WTC11 (cell line): ENCODE measurements around the gene MYRF. TPM values are rescaled to one million over a fixed set of nuclear protein-coding genes. Genes with fewer than 3 reads are reported as not detected.

Experiments used
- AFF4 ChIP-seq: sonication (generic); formaldehyde crosslinking; IDR thresholded peaks from 2 replicates; pipeline ENCODE4 v1.8.1; 2023; ENCODE audit warnings: mild to moderate bottlenecking, missing genetic modification reagents, borderline replicate concordance
- E2F1 ChIP-seq: sonication (generic); formaldehyde crosslinking; IDR thresholded peaks from 2 replicates; pipeline ENCODE4 v1.8.0; 2022; ENCODE audit warnings: mild to moderate bottlenecking, missing genetic modification reagents
- FOXP4 ChIP-seq: sonication (generic); formaldehyde crosslinking; IDR thresholded peaks from 2 replicates; pipeline ENCODE4 v1.8.0; 2022; ENCODE audit warnings: mild to moderate bottlenecking, missing genetic modification reagents
- HMGA2 ChIP-seq: fragments of 250-450 bp; sonication (Bioruptor Pico); IDR thresholded peaks from 2 replicates; pipeline ENCODE4 v1.4.0; 2021; ENCODE audit warnings: mild to moderate bottlenecking, moderate library complexity
- IRF1 ChIP-seq: sonication (generic); formaldehyde crosslinking; IDR thresholded peaks from 2 replicates; pipeline ENCODE4 v1.8.0; 2023; ENCODE audit warnings: missing genetic modification reagents
- MLX ChIP-seq: sonication (generic); formaldehyde crosslinking; IDR thresholded peaks from 2 replicates; pipeline ENCODE4 v1.8.1; 2023; ENCODE audit warnings: mild to moderate bottlenecking, missing genetic modification reagents, moderate library complexity
- PRDM15 ChIP-seq: sonication (generic); formaldehyde crosslinking; IDR thresholded peaks from 2 replicates; pipeline ENCODE4 v1.8.0; 2022; ENCODE audit warnings: missing genetic modification reagents
- SOX15 ChIP-seq: fragments of 250-450 bp; sonication (Bioruptor Pico); IDR thresholded peaks from 2 replicates; pipeline ENCODE4 v1.9.0; 2021; ENCODE audit warnings: mild to moderate bottlenecking
- TEAD1 ChIP-seq: sonication (generic); formaldehyde crosslinking; IDR thresholded peaks from 2 replicates; pipeline ENCODE4 v1.8.0; 2022; ENCODE audit warnings: mild to moderate bottlenecking, missing genetic modification reagents
- USF1 ChIP-seq: sonication (generic); formaldehyde crosslinking; IDR thresholded peaks from 2 replicates; pipeline ENCODE4 v1.8.0; 2022; ENCODE audit warnings: mild to moderate bottlenecking, missing genetic modification reagents
- ZBTB43 ChIP-seq: sonication (generic); formaldehyde crosslinking; IDR thresholded peaks from 2 replicates; pipeline ENCODE4 v1.8.1; 2023; ENCODE audit warnings: mild to moderate bottlenecking, missing genetic modification reagents
- ZNF219 ChIP-seq: sonication (generic); formaldehyde crosslinking; IDR thresholded peaks from 2 replicates; pipeline ENCODE4 v1.8.0; 2023; ENCODE audit warnings: missing genetic modification reagents, mild to moderate bottlenecking, borderline replicate concordance
- ZNF263 ChIP-seq: sonication (generic); formaldehyde crosslinking; IDR thresholded peaks from 2 replicates; pipeline ENCODE4 v1.8.1; 2022; ENCODE audit warnings: low read depth, mild to moderate bottlenecking, moderate library complexity, missing genetic modification reagents
- ZNF317 ChIP-seq: sonication (generic); formaldehyde crosslinking; IDR thresholded peaks from 2 replicates; pipeline ENCODE4 v1.8.1; 2023; ENCODE audit warnings: low read depth, mild to moderate bottlenecking, moderate library complexity, missing genetic modification reagents, borderline replicate concordance
- ZNF532 ChIP-seq: fragments of 250-450 bp; sonication (Bioruptor Pico); IDR thresholded peaks from 2 replicates; pipeline ENCODE4 v1.9.0; 2021; ENCODE audit warnings: mild to moderate bottlenecking, borderline replicate concordance
- ZSCAN18 ChIP-seq: fragments of 250-450 bp; sonication (Bioruptor Pico); IDR thresholded peaks from 2 replicates; pipeline ENCODE4 v2.1.2; 2022; ENCODE audit warnings: mild to moderate bottlenecking, moderate library complexity
- total RNA-seq: library from RNA; stranded (reverse); gene quantifications from 3 replicates; pipeline ENCODE4 v1.2.3, GENCODE V29; 2021

Gene MYRF
- total RNA-seq, 1 experiment from 2014 or later, result 5.9 TPM

- no peak for TF ChIP-seq AFF4 (CRISPR knock-in tag)
- TF ChIP-seq PRDM15 (CRISPR knock-in tag), result no peak
- TF ChIP-seq ZBTB43, result no peak
- no peak for TF ChIP-seq HMGA2 (CRISPR knock-in tag)
- no peak for TF ChIP-seq ZNF219 (CRISPR knock-in tag)
- TF ChIP-seq ZSCAN18 (CRISPR knock-in tag), result no peak
- peak; percentile 100 for TF ChIP-seq USF1 (CRISPR knock-in tag)
- no peak; the same call in 1 of the 2 replicates for TF ChIP-seq FOXP4
- TF ChIP-seq ZNF317, result no peak
- TF ChIP-seq ZNF532, result no peak
- TF ChIP-seq MLX (CRISPR knock-in tag), result no peak
- no peak for TF ChIP-seq ZNF263 (CRISPR knock-in tag)
- 0 out of 2 replicates have a peak, but pooled peaks have one; percentile 14 for TF ChIP-seq IRF1 (CRISPR knock-in tag)
- TF ChIP-seq E2F1 (CRISPR knock-in tag), result peak; percentile 86
- TF ChIP-seq SOX15 (CRISPR knock-in tag), result no peak
- TF ChIP-seq TEAD1 (CRISPR knock-in tag), result no peak
Measured at GRCh38 chr11:61792310-61793082, 40.1 kb downstream of the MYRF start, which contains the start of the genes FEN1 and TMEM258 (continued).
